ENCODE measurements around the gene PTPRK.

DNA sequence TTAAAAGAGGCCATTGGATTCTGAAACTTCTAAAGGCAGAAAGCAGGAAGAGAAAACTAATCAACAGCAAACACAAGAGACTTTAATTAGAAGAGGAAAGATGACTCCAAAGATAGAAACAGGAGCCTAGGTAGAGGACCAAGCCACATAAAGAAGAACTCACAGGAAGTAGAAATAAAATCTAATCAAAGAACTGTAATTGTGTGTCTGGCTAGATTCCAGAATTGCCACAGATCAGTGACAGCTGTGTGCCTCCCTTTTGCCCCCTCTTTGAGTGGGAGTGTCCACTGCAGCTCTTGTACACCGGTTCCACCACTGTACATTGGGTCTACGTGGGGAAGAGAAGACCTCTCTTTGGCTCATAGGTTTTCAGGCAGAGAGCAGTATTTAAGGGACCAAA, 597.3 kb downstream of the PTPRK start:
- no peak for TF ChIP-seq ZFX (IDR thresholded peaks at IDR 0.05)
- TF ChIP-seq, protein P1, sequence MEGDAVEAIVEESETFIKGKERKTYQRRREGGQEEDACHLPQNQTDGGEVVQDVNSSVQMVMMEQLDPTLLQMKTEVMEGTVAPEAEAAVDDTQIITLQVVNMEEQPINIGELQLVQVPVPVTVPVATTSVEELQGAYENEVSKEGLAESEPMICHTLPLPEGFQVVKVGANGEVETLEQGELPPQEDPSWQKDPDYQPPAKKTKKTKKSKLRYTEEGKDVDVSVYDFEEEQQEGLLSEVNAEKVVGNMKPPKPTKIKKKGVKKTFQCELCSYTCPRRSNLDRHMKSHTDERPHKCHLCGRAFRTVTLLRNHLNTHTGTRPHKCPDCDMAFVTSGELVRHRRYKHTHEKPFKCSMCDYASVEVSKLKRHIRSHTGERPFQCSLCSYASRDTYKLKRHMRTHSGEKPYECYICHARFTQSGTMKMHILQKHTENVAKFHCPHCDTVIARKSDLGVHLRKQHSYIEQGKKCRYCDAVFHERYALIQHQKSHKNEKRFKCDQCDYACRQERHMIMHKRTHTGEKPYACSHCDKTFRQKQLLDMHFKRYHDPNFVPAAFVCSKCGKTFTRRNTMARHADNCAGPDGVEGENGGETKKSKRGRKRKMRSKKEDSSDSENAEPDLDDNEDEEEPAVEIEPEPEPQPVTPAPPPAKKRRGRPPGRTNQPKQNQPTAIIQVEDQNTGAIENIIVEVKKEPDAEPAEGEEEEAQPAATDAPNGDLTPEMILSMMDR (conservative IDR thresholded peaks at IDR 0.05), result no peak
